NOMO-1 treated with dmso at 0.1 percent for 144 hours (cell line): ENCODE measurements around the gene POLR3H.

ENCODE experiments used
- DNase-seq: peaks from one replicate; lab custom pipeline; 2025; ENCODE audit not compliant: unreplicated experiment; lab: John Stamatoyannopoulos, UW

Gene POLR3H

GRCh38 chr22:41522813-41523212 is 21.5 kb downstream of the POLR3H start:
- DNase-seq, result no peak

- no peak for DNase-seq
Observed at GRCh38 chr22:41521126-41521525, 23.1 kb downstream of the POLR3H start.

- no peak for DNase-seq
Observed at GRCh38 chr22:41518048-41518347, 26.3 kb downstream of the POLR3H start.

- no peak for DNase-seq
Observed at GRCh38 chr22:41517172-41518047, 26.9 kb downstream of the POLR3H start.

- no peak for DNase-seq
Observed at GRCh38 chr22:41516462-41516861, 27.8 kb downstream of the POLR3H start.

DNA sequence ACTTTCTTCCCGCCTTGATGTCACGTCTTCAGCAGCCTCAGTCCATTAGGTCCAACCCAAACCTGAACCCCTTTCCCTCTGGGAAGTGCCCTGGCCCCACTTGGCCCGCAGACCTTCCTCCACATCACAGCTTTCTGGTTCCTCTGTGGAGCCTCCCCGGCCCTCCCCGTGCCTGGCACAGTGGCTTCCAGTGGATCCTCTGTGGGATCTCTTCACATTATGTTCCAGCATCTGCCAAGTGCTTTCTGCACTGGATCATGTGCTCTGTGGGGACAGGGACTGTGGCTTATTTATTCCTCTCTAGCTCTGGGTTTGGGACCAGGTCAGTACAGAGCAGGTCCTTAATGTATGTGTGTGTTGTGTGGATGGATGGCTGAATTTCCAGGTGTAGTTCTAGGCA is 30.9 kb downstream of the POLR3H start:
- DNase-seq, result no peak

DNA sequence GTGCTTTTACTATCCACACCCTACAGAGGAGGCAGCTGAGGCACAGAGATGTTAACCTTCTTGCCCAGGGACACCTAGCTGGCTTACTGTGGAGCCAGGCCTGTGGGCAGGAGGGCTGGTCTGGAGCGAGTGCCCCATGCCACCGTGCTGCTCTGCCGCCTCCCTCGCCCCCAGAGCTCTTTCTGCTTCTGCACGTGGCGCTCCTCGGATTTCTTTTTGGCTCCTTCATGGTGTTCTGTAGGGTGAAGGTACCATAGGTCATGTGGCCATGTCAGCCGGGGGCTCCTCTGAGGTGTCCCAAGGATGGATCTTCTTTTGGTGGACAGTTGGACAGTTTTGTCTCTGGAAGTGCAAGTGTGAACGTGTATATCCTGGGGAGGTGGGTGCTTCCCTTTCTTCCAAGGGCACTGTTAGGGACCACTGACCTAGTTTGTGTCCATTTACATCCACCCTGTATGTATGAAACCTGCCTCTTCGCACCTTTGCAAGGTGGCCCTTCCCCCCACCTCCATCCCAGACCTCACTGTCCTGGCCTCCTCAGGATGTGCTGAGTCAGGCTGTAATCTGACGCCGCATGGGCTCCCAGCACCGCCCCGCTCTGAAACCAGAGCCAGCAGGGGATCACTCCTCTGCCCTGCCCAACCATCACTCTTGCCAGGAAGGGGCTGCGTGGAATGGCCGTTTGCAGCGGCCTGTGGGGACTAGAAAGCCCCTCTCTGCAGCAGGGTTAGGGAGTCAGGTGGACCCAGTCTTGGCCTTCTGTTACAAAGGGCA is 31.7 kb downstream of the POLR3H start:
- DNase-seq, result no peak

- DNase-seq, result no peak
Observed at GRCh38 chr22:41511521-41511968, 32.7 kb downstream of the POLR3H start.

GRCh38 chr22:41508770-41509170 is 35.5 kb downstream of the POLR3H start:
- no peak for DNase-seq

DNA sequence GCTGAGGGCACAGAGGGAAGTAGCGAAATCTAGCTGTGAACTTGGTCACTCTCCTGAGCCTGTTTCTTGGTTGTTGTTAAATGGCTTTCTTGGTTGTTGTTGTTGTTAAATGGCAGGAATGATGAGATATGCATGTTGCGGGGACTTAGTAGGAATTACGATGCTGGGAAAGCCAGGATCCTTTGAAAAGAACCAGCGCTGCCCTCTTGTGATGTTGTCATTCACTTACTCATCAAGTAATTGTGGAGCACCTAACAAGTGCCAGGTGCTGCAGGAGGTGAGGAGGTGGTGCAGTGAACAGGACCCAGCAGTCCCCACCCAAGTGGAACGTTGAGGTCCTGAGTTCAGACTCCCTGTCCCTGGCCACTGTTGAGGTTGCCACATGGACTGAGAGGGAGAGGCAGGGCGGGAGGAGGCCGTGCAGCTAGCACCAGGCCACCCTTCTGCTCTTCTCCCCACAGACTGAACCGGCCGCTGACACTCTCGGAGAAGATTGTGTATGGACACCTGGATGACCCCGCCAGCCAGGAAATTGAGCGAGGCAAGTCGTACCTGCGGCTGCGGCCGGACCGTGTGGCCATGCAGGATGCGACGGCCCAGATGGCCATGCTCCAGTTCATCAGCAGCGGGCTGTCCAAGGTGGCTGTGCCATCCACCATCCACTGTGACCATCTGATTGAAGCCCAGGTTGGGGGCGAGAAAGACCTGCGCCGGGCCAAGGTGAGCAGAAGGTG is 36.8 kb downstream of the POLR3H start:
- no peak for DNase-seq

DNA sequence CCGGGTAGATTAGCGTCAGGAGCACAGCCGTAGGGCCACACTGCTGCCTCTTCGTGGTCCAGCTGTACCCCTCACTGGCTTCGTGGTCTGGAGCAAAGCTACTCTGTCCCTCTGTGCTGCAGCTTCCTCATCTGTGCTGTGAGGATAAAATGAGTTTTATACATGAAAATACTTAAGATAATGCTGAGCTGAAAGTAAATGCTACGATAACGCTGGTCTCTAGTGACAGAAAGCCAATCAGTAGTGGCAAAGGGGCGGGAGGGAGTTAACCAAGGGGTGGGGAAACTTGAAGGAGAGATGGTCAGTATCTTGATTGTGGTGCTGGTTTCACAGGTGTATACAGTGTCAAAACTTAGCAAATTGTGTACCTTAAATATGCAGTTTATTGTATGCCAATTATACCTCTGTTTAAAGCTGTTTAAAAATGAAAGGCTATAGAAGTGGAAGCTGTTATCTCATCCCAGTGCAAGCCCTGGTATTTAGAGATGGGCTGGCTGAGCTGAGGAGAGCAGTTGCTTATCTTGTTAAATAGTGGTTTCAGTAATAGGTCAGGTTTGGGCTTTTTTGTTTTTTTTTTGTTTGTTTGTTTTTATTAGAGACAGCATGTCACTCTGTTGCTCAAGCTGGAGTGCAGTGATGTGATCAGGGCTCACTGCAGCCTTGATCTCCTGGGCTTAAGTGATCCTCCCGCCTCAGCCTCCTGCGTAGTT is 38.6 kb downstream of the POLR3H start:
- no peak for DNase-seq

GRCh38 chr22:41504816-41505215 is 39.5 kb downstream of the POLR3H start:
- DNase-seq, result no peak

DNA sequence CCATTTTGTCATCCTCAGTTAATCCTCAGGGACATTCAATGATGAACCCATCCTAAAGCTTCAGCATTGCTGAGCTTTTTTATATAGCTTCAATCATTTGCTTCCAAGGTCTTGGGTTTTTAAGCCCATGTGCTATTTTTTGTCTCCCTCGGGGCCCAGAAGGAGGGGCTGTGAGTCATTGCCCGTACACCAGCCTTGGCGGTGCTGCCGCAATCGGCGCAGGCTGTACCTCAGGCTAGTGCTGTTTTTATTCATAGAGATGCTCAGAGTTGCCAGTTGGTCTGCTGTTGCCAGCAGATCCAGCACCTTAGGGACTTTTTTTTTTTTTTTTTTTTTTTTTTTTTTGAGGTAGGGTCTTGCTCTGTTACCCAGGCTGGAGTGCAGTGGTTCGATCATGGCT is 39.9 kb downstream of the POLR3H start:
- no peak for DNase-seq

DNA sequence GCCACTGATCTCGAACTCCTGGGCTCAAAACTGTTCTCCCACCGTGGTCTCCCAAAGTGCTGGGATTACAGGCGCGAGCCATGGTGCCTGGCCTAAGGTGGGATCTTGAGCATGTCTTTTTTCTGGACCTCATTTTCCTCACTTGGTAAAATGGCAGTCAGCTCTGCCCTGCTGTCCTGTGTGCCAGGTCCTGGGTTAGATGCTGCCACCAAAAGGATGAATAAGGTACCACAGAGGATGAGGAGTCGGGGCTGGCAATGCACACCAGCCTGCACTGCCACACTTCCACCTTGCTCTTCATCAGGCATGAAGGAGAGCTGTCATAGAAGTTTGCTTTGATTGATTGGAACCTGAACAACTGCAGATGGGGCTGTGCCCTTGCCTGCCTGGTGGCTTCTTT is 43.1 kb downstream of the POLR3H start:
- no peak for DNase-seq

DNA sequence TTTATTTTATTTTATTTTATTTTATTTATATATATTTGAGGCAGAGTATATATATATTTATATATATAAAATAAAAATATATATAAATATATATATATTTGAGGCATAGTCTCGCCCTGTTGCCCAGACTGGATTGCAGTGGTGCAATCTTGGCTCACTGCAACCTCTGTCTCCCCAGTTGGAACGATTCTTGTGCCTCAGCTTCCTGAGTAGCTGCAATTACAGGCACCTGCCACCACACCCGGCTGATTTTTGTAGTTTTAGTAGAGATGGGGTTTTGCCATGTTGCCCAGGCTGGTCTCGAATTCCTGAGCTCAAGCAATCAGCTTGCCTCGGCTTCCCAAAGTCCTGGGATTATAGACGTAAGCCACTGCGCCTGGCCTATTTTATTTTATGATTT is 44.0 kb downstream of the POLR3H start:
- DNase-seq, result no peak

DNA sequence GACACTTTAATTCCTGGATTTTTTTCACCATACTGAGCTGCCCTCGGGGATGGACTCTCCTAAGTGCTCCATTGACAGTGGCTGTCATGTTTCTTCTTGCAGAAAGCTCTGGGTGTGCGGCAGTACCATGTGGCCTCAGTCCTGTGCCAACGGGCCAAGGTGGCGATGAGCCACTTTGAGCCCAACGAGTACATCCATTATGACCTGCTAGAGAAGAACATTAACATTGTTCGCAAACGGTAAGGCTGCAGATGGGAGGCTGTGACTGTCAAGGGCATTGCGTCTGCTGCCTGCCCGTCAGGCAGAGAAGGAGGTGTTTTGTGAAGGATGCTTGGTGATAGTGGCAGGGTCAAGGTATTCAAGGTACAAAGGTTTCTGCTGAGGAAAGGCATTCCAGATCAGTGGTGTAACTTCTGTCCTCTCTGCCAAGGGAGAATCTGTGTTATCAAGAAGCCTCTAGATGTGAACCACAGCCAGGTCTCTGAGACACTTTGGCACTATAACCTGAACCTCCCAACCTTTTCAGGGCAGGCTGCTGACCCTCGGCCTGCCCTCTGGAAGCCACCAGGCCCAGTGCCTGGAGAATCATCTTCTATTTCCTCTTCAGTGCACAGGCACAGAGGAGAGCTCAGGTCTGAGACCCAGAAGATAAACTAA is 44.5 kb downstream of the POLR3H start:
- DNase-seq, result no peak

GRCh38 chr22:41498303-41498835 is 45.9 kb downstream of the POLR3H start:
- DNase-seq, result no peak

DNA sequence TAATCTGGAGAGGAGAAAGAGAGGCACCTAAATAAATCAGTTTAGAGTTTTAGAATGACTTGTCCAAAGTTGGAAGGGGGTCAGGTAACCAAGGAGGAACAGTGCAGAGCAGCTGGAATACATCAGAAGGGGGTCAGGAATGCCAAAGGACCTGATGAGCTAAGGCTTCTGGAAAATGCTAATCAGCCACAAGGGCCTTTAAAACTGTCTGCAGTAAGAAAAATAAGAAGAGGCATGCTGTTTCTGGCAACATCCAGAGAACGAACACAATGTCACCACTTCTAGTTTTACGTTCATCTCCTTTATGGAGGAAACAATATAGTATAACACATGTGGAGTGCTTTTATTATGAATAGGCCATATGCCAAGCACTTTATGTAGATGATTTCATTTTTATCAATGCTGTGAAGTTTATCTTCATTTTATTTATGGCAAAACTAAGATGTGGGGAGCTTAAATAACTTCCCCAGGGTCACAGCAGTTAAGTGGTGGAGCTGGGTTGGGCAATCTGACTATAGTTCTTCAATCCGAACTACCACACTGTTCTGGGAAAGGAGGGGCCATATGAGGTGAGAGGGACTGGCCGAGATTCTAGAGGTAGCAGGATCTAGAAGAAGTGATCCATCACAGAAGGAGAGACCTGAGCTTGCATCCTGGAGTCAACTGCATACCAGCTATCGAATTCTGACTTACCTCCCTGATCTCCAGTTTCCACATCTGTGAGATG is 52.7 kb downstream of the POLR3H start:
- DNase-seq, result no peak

GRCh38 chr22:41488596-41489385 is 55.5 kb downstream of the POLR3H start:
- no peak for DNase-seq
